Left lung (tissue), 10 donors: ENCODE data around the gene EPX. TPM values are rescaled to one million over a fixed set of nuclear protein-coding genes. Genes with fewer than 3 reads are reported as not detected.

Experiments
- ATAC-seq: fragments of 200-7000 bp; cut with Tn5 transposase; one replicate; pipeline ENCODE4 v1.9.1; 2020; ENCODE audit warnings: moderate library complexity
- DNase-seq, 4 donors: peaks; one replicate each; pipeline ENCODE4 v3.0.0-alpha.2; 2013 to 2020
- H3K27ac ChIP-seq, 2 donors: fragments of 200-600 bp; sonication (generic) in 1 of 2; one replicate each; pipeline versions ENCODE4 v1.5.0 to v1.8.0; 2020 to 2021
- H3K27me3 ChIP-seq, 2 donors: fragments of 200-600 bp; sonication (generic) in 1 of 2; one replicate each; pipeline versions ENCODE4 v1.5.0 to v1.8.0; 2020 to 2021
- H3K36me3 ChIP-seq, 2 donors: fragments of 200-600 bp; sonication (generic) in 1 of 2; one replicate each; pipeline versions ENCODE4 v1.5.0 to v1.8.0; 2020 to 2021
- H3K4me1 ChIP-seq, 2 donors: fragments of 200-600 bp; one replicate each; pipeline ENCODE4 v1.8.0; 2021
- H3K4me3 ChIP-seq, 2 donors: fragments of 200-600 bp; sonication (generic) in 1 of 2; one replicate each; pipeline versions ENCODE4 v1.5.0 to v1.8.0; 2020 to 2021; ENCODE audit warnings: mild to moderate bottlenecking in 1 of 2
- H3K9me3 ChIP-seq, 2 donors: fragments of 200-600 bp; sonication (generic) in 1 of 2; one replicate each; pipeline versions ENCODE4 v1.5.0 to v1.8.0; 2020 to 2021
- CTCF ChIP-seq, 2 donors: fragments of 200-600 bp; sonication (generic) in 1 of 2; IDR thresholded peaks; one replicate each; pipeline versions ENCODE4 v1.5.0 to v1.8.0; 2021; ENCODE audit warnings: antibody characterized with exemption in 2 of 2
- intact Hi-C, 2 donors: fragments of 100-400 bp; cut with DNase I; formaldehyde crosslinking; loops; one replicate each; pipeline versions ENCODE4 v1.11.2 to v1.14.2; 2022
- polyA plus RNA-seq, 6 donors: library from polyadenylated mRNA; unstranded; fragments of 120-200 nt; gene quantifications; one replicate each; pipeline ENCODE4 v1.2.1, GENCODE V29; 2013; ENCODE audit not compliant: insufficient read length in 6 of 6
- total RNA-seq, 2 donors: library from RNA; stranded (reverse); fragmentation: NEBNext Ultra II Directional; extraction: Animal tissue kit (Norgen Biotek cat#: 25700); gene quantifications; one replicate each; pipeline ENCODE4 v1.2.1, GENCODE V29; 2021
- donor health status: DM: no; HTN: yes; CAD: no.
- donor health status: DM: no; HTN: no; CAD: no.

The EPX gene
- total and polyA plus RNA-seq, 8 donors: 0.63 to 1.2 (median 0.90) TPM; not detected in 2

DNA sequence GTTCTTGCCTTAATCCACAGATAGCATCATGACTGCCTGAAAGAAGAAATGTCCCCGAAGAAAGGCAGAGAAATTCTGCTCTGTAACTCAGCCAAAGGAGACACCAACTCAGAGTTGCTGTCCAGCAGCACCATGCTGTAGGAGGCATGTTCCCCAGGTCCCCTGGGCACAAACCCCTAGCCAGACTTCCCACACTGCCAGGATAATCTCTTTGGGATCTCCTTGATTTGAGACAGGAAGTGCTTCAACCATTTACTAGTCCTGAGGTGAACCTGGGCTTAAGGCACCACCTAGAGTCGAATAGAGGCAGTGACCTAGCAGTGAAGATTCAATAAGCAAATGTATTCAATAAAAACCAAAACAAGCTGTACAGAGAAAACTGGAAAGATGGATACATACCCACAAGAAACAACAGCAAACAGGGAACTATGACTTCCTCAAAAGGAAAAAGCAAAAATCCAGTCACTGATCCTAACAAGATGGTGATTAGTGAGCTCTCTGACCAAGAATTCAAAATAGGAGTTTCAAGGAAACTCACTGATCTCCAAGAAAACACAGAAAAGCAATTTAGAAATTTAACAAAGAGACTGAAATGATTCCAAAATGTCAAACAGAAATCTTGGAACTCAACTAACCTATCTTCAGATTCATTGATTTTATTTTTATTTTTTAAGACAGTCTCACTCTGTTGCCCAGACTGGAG is 20.0 kb upstream of the EPX start:
- no peaks in the 10 kb centered on the region for H3K36me3 ChIP-seq
- DNase-seq (no peak), ATAC-seq (peak; percentile 39)
- no peak overlapping the region for H3K4me3 ChIP-seq
- peaks cover 0 to 23% of the 10 kb centered on the region in 2 donors for H3K27me3 ChIP-seq
- peak; percentile 16 to 21 for TF ChIP-seq CTCF (IDR thresholded peaks at IDR 0.05)
- H3K4me1 ChIP-seq: no peaks in the 10 kb centered on the region
- H3K9me3 ChIP-seq: no peaks in the 10 kb centered on the region
- no peak overlapping the region for H3K27ac ChIP-seq
- intact Hi-C loops: no loop called here

DNA sequence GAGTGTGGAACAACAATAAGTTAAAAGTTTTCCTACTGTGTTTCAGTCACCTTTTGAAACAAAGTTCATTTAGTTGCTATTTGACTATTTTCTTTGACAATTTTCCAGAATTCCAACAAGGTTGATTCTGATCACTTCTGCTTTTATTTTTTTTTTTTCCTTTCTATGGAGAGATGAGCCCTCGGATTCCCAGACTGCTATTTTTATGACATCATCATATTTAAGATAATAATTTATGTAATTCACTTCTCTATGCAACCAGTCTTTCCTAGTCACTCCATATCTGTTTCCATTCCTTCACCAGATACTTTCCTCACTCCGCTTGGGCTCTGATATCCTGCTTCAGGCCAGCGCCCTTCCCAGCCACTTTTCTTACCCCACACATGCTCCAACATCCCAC is 17.7 kb upstream of the EPX start:
- H3K27me3 ChIP-seq: peaks cover 0 to 16% of the 10 kb centered on the region in 2 donors
- DNase-seq (no peak), ATAC-seq (no peak)
- no peak for TF ChIP-seq CTCF (IDR thresholded peaks at IDR 0.05)
- H3K4me1 ChIP-seq: no peaks in the 10 kb centered on the region
- intact Hi-C loops: no loop called here
- no peak overlapping the region for H3K4me3 ChIP-seq
- no peak overlapping the region for H3K27ac ChIP-seq
- H3K36me3 ChIP-seq: no peaks in the 10 kb centered on the region
- H3K9me3 ChIP-seq: no peaks in the 10 kb centered on the region

DNA sequence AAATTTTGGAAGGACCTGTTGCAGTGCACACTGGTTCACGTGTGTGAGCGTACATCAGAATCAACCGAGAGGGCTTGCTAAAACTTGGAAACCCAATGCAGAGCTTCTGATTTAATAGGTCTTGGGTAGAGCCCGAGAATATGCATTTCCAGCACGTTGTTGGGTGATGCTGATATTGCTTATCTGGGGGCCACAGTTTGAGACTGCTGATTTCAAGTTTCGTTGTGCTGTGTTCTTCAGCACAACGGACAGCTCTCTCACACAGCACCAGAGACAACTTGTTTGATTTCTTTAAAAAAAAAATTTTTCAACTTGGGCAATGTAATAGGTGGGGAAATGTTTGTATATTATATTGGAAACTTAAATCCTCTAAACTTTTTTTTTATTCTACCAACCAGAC is 16.3 kb upstream of the EPX start:
- Histone ChIP-seq H3K27me3 (peaks cover 0 to 16% of the 10 kb centered on the region in 2 donors), H3K9me3 (no peaks in the 10 kb centered on the region), H3K27ac (no peak overlapping the region), H3K4me1 (no peaks in the 10 kb centered on the region), H3K4me3 (no peak overlapping the region), H3K36me3 (no peaks in the 10 kb centered on the region)
- intact Hi-C loops: no loop called here
- TF ChIP-seq CTCF (IDR thresholded peaks at IDR 0.05): no peak
- ATAC-seq: no peak
- DNase-seq: peak in 1 of 4 donors; percentile 7

GRCh38 chr17:58181796-58182195 is 10.7 kb upstream of the EPX start:
- intact Hi-C loops: no loop called here
- peaks cover 0 to 8% of the 10 kb centered on the region in 2 donors for H3K27me3 ChIP-seq
- DNase-seq: no peak
- no peak for ATAC-seq
- no peak overlapping the region for H3K4me3 ChIP-seq
- no peak overlapping the region for H3K27ac ChIP-seq
- no peak for TF ChIP-seq CTCF (IDR thresholded peaks at IDR 0.05)
- no peaks in the 10 kb centered on the region for H3K4me1 ChIP-seq
- H3K36me3 ChIP-seq: no peaks in the 10 kb centered on the region
- no peaks in the 10 kb centered on the region for H3K9me3 ChIP-seq

DNA sequence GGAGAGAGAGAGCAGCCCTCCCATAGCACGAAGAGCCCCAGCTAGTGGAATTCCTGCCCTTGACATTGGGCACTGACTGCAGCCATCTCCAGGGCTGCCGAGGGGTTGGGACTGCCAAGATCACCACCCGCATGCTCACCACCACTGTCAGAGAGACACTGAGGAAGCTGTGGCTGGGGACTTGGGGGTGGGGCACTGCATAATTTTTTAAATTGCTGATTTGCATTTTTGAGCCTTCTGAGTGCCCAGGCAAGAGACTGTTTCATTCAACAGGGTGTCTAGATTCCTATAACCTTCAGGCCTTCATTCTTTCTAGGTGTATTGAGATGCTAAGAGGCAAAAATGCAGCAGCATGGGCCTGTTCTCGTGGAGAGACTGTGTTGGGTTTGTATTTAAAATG is 9.0 kb upstream of the EPX start:
- Histone ChIP-seq H3K4me3 (no peak overlapping the region), H3K9me3 (no peaks in the 10 kb centered on the region), H3K4me1 (no peaks in the 10 kb centered on the region), H3K36me3 (no peaks in the 10 kb centered on the region), H3K27ac (no peak overlapping the region), H3K27me3 (peaks cover 0 to 3% of the 10 kb centered on the region in 2 donors)
- intact Hi-C loops: no loop called here
- no peak for DNase-seq
- no peak for ATAC-seq
- TF ChIP-seq CTCF (IDR thresholded peaks at IDR 0.05): no peak
